ENCODE data around the gene ZNF678. TPM values are rescaled to one million over a fixed set of nuclear protein-coding genes. Genes with fewer than 3 reads are reported as not detected.

ZNF678 gene
- 2.0 and 2.1 TPM in 2 replicates for total RNA-seq

GRCh38 chr1:227563324-227564201 is at the start of gene ZNF678:
Gene ZNF678, plus strand, starts transcription at chr1:227563556. Its CDS starts 87,436 bp downstream, at chr1:227650992.

Other genes starting within 250 kb of the ZNF678 start
- gene CDC42BPA, start 245.1 kb upstream of the ZNF678 start, total RNA-seq: 19.4 and 25.5 TPM in 2 replicates
- gene JMJD4, start 171.7 kb downstream of the ZNF678 start, total RNA-seq: 15.5 and 27.3 TPM in 2 replicates
- 31.2 and 45.2 TPM in 2 replicates for gene SNAP47, start 171.9 kb downstream of the ZNF678 start, total RNA-seq

All from pericardium fibroblast (primary cell).